Upper lobe of left lung (tissue), 6 donors: ENCODE measurements around the gene LAMP1. TPM values are rescaled to one million over a fixed set of nuclear protein-coding genes. Genes with fewer than 3 reads are reported as not detected.
"Not testable (repeated sequence)": the region's sequence is repeated elsewhere in the genome, so short reads cannot be mapped to it uniquely, and the experiment has no call there.

Experiments used
- ATAC-seq, 2 donors: fragments of 200-7000 bp; cut with Tn5 transposase; one replicate each; pipeline ENCODE4 v1.9.1; 2022; ENCODE audit warnings: mild to moderate bottlenecking in 2 of 2, moderate library complexity in 2 of 2; ENCODE audit not compliant: low FRiP score in 2 of 2
- DNase-seq, 2 donors: peaks; one replicate each; pipeline ENCODE4 v3.0.0-alpha.2; 2019 to 2020
- H3K27ac ChIP-seq, 4 donors: fragments of 200-600 bp; sonication (generic); one replicate each; pipeline ENCODE4 v1.5.1; 2016 to 2019
- H3K27me3 ChIP-seq, 4 donors: fragments of 200-600 bp; sonication (generic); one replicate each; pipeline ENCODE4 v1.5.1; 2017 to 2019
- H3K36me3 ChIP-seq, 4 donors: fragments of 200-600 bp; sonication (generic); one replicate each; pipeline ENCODE4 v1.5.1; 2016 to 2019
- H3K4me1 ChIP-seq, 4 donors: fragments of 200-600 bp; sonication (generic); one replicate each; pipeline ENCODE4 v1.5.1; 2018 to 2019
- H3K4me3 ChIP-seq, 4 donors: fragments of 200-600 bp; sonication (generic); one replicate each; pipeline ENCODE4 v1.5.1; 2017 to 2019; ENCODE audit warnings: mild to moderate bottlenecking in 2 of 4, moderate library complexity in 1 of 4
- H3K9me3 ChIP-seq, 4 donors: fragments of 200-600 bp; sonication (generic); one replicate each; pipeline ENCODE4 v1.5.1; 2018 to 2019
- EP300 ChIP-seq, 4 donors: sonication (generic); formaldehyde crosslinking; IDR thresholded peaks; one replicate each; pipeline ENCODE4 v1.5.1; 2017; ENCODE audit warnings: antibody characterized with exemption in 4 of 4, control low read depth in 2 of 4
- POLR2A ChIP-seq, 4 donors: fragments of 450-650 bp; IDR thresholded peaks; one replicate each; pipeline ENCODE4 v1.5.1; 2016 to 2017; ENCODE audit warnings: antibody characterized with exemption in 4 of 4, mild to moderate bottlenecking in 2 of 4
- POLR2AphosphoS5 ChIP-seq, 2 donors: sonication (generic); formaldehyde crosslinking; IDR thresholded peaks; one replicate each; pipeline ENCODE4 v1.5.1; 2017; ENCODE audit warnings: antibody characterized with exemption in 2 of 2
- WGBS, 2 donors: methylation state at CpG; one replicate each; pipeline ENCODE4 v1.1.5; 2017 to 2018; 5-methylcytosine and 5-hydroxymethylcytosine counted together
- total RNA-seq, 6 donors: library from RNA; depleted of rRNA in 4 of 6; stranded (reverse); fragments of >200 nt in 4 of 6; gene quantifications; one replicate each; pipeline versions ENCODE4 v1.1.0 to v1.2.1, GENCODE V29; 2016 to 2021
- TF ChIP-seq, protein P1 (sequence below), 6 experiments: fragments of 450-650 bp in 4 of 6; fragments of 200-600 bp in 2 of 6; sonication (generic) in 2 of 6; IDR thresholded peaks; one replicate each; pipeline ENCODE4 v1.5.1; 2016 to 2019; ENCODE audit warnings: antibody characterized with exemption in 6 of 6
- donor health status: DM: no; HTN: no; CAD: no; lungs with moderate emphysema.
- donor health status: DM: no; HTN: yes; CAD: no; lungs with severe emphysema.

Gene LAMP1, protein sequence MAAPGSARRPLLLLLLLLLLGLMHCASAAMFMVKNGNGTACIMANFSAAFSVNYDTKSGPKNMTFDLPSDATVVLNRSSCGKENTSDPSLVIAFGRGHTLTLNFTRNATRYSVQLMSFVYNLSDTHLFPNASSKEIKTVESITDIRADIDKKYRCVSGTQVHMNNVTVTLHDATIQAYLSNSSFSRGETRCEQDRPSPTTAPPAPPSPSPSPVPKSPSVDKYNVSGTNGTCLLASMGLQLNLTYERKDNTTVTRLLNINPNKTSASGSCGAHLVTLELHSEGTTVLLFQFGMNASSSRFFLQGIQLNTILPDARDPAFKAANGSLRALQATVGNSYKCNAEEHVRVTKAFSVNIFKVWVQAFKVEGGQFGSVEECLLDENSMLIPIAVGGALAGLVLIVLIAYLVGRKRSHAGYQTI
- 100 to 1,000 TPM in 5 of 6 donors, 10 to 100 TPM in 1; 80.7 to 394 (median 236) TPM for total RNA-seq

- Histone ChIP-seq H3K27me3 (no peaks in the 10 kb centered on the region), H3K4me3 (peak within 1 kb of the TSS; percentile 65 to 96 (median 94)), H3K36me3 (no peaks in the 10 kb centered on the region), H3K9me3 (no peaks in the 10 kb centered on the region), H3K27ac (peak within 1 kb of the TSS; percentile 89 to 92 (median 91)), H3K4me1 (peaks cover 16 to 39% (median 29%) of the 10 kb centered on the region in 4 donors)
- WGBS, 2 donors: 0 to 1% methylated on average over 23 to 41 of the region's 74 CpGs
- TF ChIP-seq, protein P1, sequence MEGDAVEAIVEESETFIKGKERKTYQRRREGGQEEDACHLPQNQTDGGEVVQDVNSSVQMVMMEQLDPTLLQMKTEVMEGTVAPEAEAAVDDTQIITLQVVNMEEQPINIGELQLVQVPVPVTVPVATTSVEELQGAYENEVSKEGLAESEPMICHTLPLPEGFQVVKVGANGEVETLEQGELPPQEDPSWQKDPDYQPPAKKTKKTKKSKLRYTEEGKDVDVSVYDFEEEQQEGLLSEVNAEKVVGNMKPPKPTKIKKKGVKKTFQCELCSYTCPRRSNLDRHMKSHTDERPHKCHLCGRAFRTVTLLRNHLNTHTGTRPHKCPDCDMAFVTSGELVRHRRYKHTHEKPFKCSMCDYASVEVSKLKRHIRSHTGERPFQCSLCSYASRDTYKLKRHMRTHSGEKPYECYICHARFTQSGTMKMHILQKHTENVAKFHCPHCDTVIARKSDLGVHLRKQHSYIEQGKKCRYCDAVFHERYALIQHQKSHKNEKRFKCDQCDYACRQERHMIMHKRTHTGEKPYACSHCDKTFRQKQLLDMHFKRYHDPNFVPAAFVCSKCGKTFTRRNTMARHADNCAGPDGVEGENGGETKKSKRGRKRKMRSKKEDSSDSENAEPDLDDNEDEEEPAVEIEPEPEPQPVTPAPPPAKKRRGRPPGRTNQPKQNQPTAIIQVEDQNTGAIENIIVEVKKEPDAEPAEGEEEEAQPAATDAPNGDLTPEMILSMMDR (IDR thresholded peaks at IDR 0.05): peak in 3 of 6 experiments; percentile 60 to 62 (median 62)
- TF ChIP-seq POLR2AphosphoS5 (IDR thresholded peaks at IDR 0.05) (peak; percentile 99), EP300 (IDR thresholded peaks at IDR 0.05) (peak in 2 of 4 donors; percentile 80 to 97), POLR2A (IDR thresholded peaks at IDR 0.05) (peak in 3 of 4 donors; percentile 59 to 89 (median 75))
- ATAC-seq (peak; percentile 91 to 94), DNase-seq (peak; percentile 94 to 100)
Observed at GRCh38 chr13:113296823-113297369, at the start of gene LAMP1. Gene LAMP1, plus strand, starts transcription at chr13:113297239. Its CDS starts 196 bp downstream, at chr13:113297435.

GRCh38 chr13:113252516-113253095 lies 44.4 kb upstream of the LAMP1 start:
- no peak for DNase-seq
- peaks cover 18 to 99% (median 73%) of the 10 kb centered on the region in 4 donors for H3K36me3 ChIP-seq
- 82 to 84% methylated on average over 10 to 11 of the region's 11 CpGs for WGBS, 2 donors

GRCh38 chr13:113257908-113258307 lies 39.1 kb upstream of the LAMP1 start:
- not testable (repeated sequence) for H3K27me3 ChIP-seq, H3K4me1 ChIP-seq, H3K27ac ChIP-seq, H3K4me3 ChIP-seq, ATAC-seq, H3K9me3 ChIP-seq, DNase-seq
- H3K36me3 ChIP-seq: peaks cover 10 to 97% (median 54%) of the 10 kb centered on the region in 4 donors
- WGBS, 2 donors: 96 to 98% methylated on average over 6 of the region's 6 CpGs

More at GRCh38 chr13:113252516-113253095, 44.4 kb upstream of the LAMP1 start:
- Histone ChIP-seq H3K4me3 (no peak overlapping the region), H3K27me3 (no peaks in the 10 kb centered on the region), H3K9me3 (no peaks in the 10 kb centered on the region), H3K27ac (no peak overlapping the region), H3K4me1 (no peaks in the 10 kb centered on the region)
- no peak for TF ChIP-seq POLR2A (IDR thresholded peaks at IDR 0.05)
- no peak for TF ChIP-seq POLR2AphosphoS5 (IDR thresholded peaks at IDR 0.05)
- TF ChIP-seq, protein P1 (IDR thresholded peaks at IDR 0.05): no peak
- ATAC-seq: no peak

- DNase-seq: no peak
- H3K4me1 ChIP-seq: no peaks in the 10 kb centered on the region
- TF ChIP-seq, protein P1 (IDR thresholded peaks at IDR 0.05): no peak
- H3K9me3 ChIP-seq: no peaks in the 10 kb centered on the region
- H3K27me3 ChIP-seq: no peaks in the 10 kb centered on the region
- no peak overlapping the region for H3K27ac ChIP-seq
- no peak overlapping the region for H3K4me3 ChIP-seq
- 76 to 87% methylated on average over 5 of the region's 5 CpGs for WGBS, 2 donors
- ATAC-seq: peak in 1 of 2 donors; percentile 56
- H3K36me3 ChIP-seq: peaks cover 10 to 97% (median 56%) of the 10 kb centered on the region in 4 donors
Observed at GRCh38 chr13:113258321-113259054, 38.6 kb upstream of the LAMP1 start.

DNA sequence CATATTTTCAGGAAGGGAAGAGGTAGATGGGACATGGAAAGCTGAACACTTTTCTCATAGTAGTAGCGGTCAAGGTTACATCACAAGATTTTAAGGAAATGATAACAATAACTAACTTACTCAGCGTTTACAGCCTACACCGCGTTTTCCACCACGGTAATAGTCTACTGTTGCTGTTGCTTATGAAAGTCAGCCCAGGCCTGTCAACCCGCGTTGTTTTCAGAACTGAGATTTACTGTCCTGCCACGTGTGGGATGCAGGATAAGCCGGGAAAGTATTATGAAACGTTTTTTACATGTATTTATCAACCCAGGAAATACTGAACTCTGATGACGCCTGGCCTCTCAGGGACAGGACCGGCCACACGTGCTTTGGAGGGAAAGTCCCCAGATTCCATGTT lies 36.0 kb upstream of the LAMP1 start:
- Histone ChIP-seq H3K4me3 (no peak overlapping the region), H3K4me1 (no peaks in the 10 kb centered on the region), H3K27me3 (no peaks in the 10 kb centered on the region), H3K27ac (no peak overlapping the region), H3K9me3 (no peaks in the 10 kb centered on the region), H3K36me3 (peaks cover 10 to 91% (median 47%) of the 10 kb centered on the region in 4 donors)
- WGBS, 2 donors: 85 to 88% methylated on average over 13 of the region's 13 CpGs
- no peak for TF ChIP-seq EP300 (IDR thresholded peaks at IDR 0.05)
- TF ChIP-seq, protein P1 (IDR thresholded peaks at IDR 0.05): no peak
- no peak for TF ChIP-seq POLR2AphosphoS5 (IDR thresholded peaks at IDR 0.05)
- TF ChIP-seq POLR2A (IDR thresholded peaks at IDR 0.05): no peak
- ATAC-seq (no peak), DNase-seq (no peak)

- H3K36me3 ChIP-seq: peaks cover 6 to 77% (median 37%) of the 10 kb centered on the region in 4 donors
- H3K27me3 ChIP-seq, DNase-seq, H3K27ac ChIP-seq, H3K4me3 ChIP-seq, H3K4me1 ChIP-seq, ATAC-seq, H3K9me3 ChIP-seq: not testable (repeated sequence)
- 78 to 81% methylated on average over 12 to 14 of the region's 14 CpGs for WGBS, 2 donors
Observed at GRCh38 chr13:113263016-113263415, 34.0 kb upstream of the LAMP1 start.
